GM18867 (cell line): ENCODE measurements around the gene B4GALT2.

Experiments
- ATAC-seq: cut with Tn5 transposase; IDR thresholded peaks from one replicate; pipeline ENCODE4 v1.9.1; 2021; ENCODE audit warnings: mild to moderate bottlenecking, moderate library complexity; ENCODE audit not compliant: unreplicated experiment

B4GALT2 gene

DNA sequence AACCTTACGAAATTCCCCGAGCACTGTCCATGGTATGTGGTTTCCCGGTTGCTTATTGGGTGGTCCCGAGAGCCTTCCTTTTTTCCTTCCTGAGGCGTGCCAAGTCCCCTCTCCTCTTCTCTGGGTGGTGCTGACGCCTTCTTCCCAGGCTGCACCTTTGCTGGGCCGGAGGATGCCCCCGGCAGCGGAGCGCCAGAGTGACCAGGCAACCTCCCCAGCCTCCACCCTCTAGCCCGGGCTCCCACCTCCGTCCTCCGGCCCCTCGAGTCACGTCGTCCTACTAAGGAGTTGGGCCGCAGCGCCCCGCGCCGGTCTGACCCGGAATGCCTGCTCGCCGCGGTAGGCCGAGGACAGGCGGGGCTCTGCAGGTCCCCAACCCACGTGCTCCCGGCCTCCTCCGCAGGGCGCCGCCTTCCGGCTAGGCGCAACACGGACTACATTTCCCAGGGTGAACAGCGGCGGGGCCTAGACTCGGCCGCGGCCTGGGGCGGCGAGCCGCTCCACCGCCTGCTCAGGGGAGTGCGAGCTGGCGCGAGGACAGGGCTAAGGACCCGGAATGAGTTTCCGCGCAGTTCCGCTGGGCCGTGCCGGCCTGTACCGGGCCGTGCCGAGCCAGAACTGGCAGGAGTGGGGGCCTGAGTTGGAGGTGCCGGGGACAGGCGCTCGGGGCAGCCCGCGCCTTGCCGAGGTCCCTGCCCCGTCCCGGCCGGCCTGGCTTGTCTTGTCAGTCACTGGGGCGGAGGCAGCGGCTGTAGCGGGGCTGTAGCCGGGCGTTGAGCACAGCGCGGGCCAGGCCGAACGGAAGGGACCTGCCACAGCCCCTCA lies 32.6 kb upstream of the B4GALT2 start, which contains the start of gene IPO13:
Gene IPO13, plus strand, starts transcription at position 715 of the 825 bp plus-strand sequence. CDS start 651 bp downstream, outside the sequence.
- ATAC-seq, result peak; percentile 91

DNA sequence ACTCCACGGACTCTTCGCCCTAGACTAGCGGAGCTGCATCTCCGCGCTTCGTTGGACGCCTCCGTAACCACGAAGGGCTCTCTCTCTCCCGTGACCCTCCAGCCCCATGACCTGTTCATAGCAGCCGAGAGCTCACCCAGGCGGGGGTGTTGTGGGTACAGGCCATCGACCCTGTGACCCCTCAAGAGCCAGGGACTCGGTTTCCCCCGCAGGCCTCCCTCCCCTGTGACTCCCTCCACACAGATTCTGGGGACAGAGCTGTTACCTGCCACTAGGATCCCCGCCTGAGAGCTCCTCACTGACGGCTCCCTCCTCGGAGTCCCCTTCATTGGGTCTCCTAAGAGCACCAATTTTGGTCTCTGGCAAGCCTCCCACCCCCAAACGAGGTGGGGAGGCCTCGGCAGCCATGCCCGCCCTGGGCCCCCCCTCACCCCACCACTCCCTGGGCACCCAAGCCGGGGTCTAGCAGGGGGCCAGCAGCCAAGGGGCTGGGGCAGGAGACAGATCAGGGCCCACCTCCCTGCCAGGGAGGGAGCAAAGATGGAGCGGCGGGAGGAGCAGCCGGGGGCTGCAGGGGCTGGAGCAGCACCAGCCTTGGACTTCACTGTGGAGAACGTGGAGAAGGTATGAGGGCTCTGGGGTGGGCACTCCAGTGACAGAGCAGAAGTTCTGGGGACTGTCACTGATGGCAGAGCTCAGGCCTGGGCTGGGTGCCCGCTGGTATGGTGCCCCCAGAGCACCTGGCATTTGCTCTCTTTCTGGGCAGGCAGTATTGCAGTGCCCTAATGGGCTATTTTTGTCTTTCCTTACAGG lies 31.7 kb upstream of the B4GALT2 start:
- ATAC-seq, result no peak

DNA sequence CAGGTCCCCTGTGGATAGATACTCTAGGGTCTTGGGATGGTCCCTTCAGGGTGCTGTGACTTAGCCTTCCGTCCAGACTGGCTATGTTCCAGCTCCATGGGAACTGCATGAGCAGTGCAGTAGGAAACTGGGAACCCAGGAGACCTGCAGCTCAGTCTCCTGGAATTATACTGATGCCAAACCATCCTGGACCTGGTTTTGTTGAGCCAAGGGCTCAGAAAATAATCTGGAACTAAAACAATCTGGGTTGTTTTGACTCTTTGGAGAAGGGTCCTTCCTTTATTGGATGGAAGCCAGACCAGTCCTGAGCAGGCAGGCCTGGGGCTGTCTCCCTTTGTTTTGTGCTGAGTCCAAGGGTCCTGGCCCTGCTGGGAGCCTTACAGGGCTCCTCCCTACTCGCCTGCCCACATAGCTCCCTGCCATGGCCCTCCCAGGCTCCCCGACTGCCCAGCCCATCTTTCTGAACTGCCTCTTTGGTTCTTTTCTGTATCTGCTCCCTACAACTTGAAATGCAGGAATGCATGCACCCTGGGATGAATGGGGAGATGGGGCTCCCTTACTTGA lies 31.1 kb upstream of the B4GALT2 start:
- ATAC-seq, result no peak

DNA sequence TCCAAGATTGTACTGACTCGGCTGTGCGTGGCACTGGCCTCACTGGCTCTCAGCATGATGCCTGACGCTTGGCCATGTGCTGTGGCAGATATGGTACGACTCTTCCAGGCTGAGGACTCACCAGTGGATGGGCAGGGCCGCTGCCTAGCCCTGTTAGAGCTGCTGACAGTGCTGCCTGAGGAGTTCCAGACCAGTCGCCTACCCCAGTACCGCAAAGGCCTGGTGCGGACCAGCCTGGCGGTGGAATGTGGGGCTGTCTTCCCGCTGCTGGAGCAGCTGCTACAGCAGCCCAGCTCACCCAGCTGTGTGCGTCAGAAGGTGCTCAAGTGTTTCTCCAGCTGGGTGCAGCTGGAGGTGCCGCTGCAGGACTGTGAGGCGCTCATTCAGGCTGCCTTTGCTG lies 29.3 kb upstream of the B4GALT2 start:
- no peak for ATAC-seq

DNA sequence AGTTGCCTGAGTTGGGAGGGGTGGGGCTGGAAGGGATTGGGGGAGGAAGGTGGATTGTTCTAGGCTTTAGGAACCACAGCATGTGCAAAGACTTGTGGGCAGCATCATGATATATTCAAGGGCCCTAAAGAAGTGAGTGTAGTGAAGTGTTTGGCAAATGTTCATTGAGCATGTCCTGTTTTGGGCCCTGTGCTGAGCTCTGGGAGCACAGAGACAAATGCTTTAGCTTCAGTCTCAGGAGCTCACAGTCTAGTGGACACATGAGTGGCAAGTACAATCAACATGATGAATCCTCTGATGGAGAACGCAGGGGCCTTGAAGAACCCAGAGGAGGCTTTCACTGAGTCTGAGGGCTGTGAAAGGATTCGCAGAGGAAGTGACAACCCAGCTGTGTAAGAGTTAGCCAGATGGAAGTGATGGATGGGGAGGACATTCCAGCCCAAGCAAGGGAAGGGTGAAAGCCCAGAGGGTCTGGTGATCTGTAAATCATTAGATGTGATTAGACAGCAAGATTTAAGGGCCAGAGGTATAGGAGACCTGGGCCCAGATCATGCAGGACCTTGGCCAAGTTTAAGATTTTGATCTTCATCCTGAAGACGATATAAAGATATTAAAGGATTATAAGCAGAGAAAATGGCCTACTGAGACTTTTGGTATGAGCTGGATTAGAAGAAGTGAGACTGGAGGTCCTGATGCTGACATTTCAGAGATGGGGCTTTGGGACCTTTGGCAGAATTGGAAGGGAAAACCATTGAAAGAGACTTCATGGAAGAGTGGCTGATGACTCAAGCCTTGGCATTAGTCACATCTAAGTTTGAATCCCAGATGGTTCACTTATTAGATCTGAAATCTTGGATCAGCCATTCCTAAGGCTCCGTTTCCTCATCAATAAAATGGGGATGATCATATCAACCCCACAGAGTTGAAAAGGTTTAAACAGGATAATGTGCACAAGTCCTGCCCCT lies 27.7 kb upstream of the B4GALT2 start:
- ATAC-seq, result no peak

DNA sequence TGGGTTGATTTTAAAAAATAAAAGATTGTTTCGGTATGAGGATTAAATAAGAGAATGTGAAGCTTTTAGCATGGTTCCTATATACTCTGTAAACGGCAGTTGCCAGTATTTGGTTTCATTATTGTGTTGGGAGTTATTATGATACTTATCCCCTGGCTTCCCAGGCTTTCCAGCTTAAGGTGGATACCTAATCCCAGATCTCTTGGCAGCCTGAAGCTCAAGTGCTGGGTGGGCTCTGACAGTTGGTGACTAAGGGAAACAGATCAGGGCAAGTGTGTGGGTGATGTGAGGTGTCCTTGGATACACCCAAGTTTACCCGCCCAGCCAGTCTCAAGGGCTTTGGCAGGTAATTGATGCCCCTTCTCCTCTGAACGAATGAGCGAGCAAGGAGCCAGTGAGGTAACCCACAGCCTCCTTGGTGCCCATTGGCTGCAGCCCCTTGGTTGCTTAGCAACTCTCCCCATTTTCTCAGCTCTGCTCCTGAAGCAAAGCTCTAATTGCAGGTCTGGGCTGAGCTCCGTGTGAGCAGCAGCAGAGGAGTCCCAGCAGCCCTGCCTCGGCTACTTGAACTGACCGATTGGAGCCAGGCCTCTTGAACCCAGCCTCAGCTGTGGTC lies 26.2 kb upstream of the B4GALT2 start:
- no peak for ATAC-seq

DNA sequence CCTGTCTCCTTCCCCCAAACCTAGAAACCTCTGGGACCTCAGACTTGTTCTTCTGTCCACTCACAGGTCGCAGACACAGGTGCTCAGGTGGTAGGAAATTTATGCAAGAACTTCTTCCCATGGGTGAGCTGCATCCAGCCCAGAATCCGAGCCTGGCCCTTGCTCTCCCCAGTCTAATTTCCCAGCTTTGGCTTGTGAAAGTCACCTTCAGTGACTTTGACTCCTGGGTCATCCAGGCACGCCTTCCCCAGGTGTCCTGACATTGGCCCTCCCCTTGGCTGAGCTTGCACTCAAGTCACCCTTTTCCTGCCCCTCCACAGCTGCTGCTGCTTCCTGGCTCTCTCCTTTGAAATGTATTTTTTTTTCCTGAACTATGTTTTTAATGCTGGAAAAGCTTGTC lies 25.6 kb upstream of the B4GALT2 start:
- ATAC-seq, result no peak

DNA sequence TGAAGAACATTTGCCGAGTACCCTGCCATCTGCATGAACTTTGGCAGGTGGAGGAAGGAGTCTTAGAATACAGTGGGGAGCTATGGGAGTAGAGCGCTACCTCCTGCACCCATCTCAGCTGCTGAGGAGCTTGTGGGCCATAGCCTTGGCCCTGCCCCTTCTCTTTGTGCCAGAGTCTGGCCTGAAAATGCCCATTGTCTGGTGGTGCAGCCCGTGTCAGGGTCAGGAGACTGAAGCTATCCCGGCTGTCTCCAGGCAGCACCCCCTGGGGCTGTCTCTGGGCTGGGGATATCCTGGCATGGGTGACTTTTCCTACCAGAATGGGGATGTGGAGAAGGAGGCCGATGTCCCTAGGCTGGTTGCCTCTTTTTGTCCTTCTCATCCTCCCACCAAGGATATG lies 25.0 kb upstream of the B4GALT2 start:
- no peak for ATAC-seq

DNA sequence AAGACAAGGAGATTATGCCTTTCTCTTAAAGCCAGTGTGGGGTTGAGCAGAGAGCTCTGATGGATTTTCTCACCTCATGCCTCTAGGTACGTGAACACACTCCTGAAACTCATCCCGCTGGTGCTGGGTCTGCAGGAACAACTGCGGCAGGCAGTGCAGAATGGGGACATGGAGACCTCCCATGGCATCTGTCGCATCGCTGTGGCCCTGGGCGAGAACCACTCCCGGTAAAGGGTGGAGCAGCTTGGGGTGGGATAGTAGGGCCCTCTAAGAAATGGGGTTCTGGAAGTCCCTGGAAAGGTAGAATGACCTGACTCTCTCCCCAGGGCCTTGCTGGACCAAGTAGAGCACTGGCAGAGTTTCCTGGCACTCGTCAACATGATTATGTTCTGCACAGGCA lies 22.8 kb upstream of the B4GALT2 start:
- ATAC-seq, result no peak

DNA sequence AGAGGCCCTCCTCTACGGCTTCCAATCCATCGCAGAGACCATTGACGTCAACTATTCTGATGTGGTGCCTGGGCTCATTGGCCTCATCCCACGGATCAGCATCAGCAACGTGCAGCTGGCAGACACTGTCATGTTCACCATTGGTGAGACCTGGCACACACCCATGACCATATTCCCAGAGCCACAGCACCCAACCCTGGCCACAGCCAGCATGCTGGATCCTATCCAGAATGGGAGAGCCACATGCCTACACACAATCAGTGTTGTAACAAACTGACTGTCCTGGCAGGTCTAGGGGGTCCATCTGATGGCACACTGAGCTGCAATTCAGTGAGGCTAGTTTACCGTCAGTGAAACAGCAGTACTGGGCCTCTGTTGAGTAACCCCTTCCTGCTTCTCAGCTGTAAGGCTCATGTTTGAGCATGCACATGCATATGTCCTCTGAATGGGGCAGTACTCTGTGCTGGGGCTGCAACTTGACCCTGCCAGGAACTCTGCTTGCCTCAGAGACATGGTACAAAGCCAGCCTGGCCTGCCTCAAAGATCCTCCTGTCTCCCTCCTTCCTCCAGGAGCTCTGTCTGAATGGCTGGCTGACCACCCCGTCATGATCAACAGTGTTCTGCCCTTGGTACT lies 21.5 kb upstream of the B4GALT2 start:
- no peak for ATAC-seq

DNA sequence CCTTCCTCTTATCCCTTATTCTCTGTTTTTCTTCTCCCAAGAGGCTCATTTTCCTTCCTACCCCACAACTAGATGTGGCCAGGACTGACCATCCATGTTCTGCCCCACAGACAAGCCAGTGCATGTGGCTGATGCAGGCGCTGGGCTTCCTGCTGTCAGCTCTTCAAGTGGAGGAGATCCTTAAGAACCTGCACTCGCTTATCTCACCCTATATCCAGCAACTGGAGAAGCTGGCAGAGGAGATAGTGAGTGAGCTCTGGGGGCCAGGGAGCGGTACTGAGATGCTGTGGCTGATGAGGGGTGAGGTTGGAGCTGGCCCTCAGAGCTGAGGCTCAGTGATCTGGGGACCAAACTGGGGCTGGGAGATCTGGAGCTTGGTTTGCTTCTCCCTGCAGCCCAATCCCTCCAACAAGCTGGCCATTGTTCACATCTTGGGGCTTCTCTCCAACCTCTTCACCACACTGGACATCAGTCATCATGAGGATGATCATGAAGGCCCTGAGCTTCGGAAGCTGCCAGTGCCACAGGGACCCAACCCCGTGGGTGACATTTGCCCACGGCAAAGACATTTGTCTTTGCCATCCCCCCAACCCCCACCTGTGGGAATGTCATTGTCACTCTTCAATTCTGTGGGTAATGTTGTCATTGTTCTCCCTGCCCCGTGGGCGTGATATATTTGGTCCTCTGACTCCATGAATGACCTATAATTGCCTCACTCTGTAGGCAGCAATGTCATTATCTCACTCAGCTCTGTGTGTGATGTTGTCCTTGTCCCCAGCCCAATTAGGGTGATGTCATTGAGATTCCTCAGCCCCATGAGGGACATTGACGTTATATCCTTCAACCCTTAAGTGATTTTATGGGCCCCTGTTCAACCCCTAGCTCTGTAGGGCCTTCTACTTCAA lies 20.4 kb upstream of the B4GALT2 start:
- no peak for ATAC-seq

DNA sequence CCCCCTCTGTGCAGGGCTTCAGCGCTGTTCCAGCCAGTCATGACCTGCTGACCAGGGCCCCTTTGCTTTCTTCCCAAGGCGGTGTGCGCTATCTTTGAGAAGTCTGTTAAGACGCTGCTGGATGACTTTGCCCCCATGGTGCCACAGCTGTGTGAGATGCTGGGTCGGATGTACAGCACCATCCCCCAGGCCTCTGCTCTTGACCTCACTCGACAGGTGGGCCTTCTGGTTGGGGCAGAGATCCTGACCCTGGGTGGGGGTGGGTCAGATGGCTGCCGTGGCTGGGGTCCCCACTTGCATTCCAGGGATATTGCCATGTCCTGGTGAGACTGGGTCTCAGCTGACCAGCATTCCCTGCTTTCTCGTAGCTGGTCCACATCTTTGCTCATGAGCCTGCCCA lies 18.2 kb upstream of the B4GALT2 start:
- no peak for ATAC-seq

DNA sequence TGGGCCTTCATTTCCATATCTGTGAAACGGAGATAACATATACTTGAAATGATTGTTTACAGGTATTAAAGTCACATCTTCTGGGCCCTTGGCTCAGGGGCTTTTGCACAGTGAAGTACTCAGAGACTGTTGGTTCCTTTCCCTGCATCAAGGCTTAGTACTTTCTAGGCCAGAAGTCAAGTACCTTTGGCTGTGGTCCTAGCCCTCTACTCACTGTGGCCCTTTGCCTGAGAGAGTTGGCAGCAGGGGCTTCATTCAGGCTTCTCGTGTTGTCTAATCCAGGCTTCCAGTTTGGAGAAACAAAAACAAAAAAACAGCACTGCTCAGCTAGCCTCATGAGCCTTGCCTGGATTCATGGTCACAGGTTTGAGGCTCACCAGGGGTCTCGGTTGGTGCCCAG lies 17.3 kb upstream of the B4GALT2 start:
- no peak for ATAC-seq

DNA sequence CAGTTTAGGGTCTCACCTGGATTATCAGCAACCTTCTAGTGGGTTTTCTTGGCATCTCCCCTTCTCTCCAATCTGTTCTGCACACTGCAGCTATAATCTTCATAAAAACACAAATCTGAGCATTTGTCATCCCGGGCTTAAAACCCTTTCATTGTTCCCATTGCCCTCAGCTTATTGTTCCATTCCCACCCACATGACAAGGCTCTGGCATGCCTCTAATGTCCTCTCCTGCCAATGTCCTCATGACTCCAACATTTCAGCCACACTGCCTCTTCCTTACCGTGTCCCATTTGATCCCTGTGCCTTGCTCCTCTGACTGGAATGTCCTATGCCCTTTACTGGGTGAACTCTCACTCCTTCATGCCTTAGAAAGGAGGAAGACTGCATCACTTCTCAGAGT lies 16.7 kb upstream of the B4GALT2 start:
- no peak for ATAC-seq

DNA sequence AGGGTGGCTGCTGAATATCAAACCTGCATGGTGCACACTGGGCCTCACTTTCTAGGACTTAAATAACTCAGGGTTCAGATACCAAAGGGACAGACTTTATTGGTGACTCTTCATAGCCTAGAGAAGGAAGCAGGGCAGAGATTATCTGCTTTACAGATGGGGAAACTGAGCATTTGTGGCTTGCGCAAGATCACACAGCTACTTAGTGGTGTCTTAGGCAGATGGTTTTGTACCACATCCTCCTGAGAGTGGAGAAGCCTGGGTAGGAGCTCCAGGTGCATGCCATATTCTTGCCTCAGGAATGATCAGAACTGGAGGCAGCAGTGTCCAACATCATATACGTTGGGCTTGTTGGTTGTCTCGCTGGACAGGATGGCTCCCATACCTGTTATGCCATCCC lies 16.0 kb upstream of the B4GALT2 start:
- ATAC-seq, result no peak

DNA sequence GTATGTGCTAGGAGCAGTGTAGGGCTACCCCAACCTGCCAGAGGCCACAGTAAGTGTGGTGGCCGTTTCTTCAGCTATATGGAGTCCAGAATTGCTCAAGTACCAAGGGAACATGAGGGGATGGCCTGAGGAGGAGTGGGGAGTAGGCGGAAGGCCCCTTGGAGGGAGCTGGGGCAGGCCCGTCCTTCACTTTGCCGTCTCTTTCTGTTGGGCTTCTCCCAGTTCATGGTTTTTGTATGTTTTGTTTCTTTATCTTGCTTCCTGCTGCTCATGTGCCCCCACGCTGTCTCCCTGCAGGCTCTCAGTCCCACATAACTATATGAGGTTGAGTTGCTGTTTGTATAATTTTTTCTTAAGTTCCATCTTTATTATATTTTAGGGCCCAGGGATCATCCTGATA lies 15.1 kb upstream of the B4GALT2 start:
- no peak for ATAC-seq

DNA sequence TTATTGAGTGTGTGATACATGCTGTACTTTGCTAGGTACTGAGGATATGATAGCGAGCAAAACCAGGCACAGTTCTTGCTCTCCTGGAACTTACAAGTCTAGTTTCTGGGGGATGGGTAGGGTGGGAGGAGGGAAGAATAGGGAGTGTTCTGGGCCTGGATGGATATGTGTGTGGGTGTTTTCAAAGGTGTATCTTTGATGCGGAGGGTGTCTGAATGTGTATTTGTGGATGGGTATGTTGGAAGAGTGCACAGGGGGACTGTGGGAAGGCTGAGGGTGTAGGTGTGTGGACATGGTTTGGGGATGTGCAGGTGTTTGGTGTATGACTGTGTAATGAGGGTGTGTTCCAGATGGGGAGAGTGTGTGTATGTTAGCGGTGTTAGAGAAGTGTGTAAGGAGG lies 13.7 kb upstream of the B4GALT2 start:
- no peak for ATAC-seq

DNA sequence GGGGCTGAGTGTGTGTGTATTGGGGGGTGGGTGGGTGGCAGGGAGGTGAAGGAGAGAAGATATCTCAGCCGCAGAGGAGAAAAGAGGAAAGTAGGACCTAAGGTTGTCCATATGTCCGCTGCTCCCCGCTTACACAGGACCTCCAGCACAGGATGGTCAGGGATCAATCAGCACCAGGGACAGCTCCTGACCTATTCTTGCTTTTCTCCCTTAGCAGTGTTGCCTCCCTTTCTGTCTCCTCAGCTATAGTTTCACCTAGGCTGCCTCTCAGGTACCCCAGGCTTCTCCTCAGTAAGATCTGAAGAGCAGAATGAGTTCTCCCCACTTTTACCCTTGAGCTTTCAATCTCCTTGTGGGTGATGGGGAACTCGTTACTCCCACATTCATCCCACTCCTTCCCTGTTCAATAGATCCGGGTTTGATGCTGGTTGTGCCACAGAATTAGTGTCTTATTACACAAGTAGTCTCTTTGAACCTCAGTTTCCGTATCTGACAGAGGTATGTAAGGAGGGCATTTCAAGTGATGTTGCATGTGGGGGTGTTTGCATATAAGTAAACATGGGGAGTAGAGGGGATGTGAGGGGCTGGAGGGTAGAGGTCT lies 10.6 kb upstream of the B4GALT2 start:
- ATAC-seq, result no peak
